Measurements from ENCODE around the gene LSM6. TPM values are rescaled to one million over a fixed set of nuclear protein-coding genes. Genes with fewer than 3 reads are reported as not detected.
A peak's percentile ranks its signal among the peaks of the same experiment; 100 is the strongest.

LSM6 gene
- total RNA-seq (10 to 100 TPM in 8 of 9 donors, 1 to 10 TPM in 1; 9.9 to 18.5 (median 12.1) TPM), polyA plus RNA-seq (10 to 100 TPM; 10.7 to 28.3 TPM)
- long read RNA-seq, donor 1, transcript LSM6-201 (4 exons, 2,259 nt), result major isoform, 6 of 7 reads
- long read RNA-seq, donor 1, partial matches to known transcripts, result 0 of 7 reads
- long read RNA-seq, donor 1, other reads (novel, unspliced or antisense), result 0 of 7 reads
- long read RNA-seq, donor 2, transcript LSM6-202 (4 exons, 1,352 nt), result major isoform, 5 of 15 reads
- long read RNA-seq, donor 2, transcript LSM6-201 (4 exons, 2,259 nt), result major isoform, 5 of 15 reads
- long read RNA-seq, donor 2, partial matches to known transcripts, result 1 of 15 reads
- long read RNA-seq, donor 2, other reads (novel, unspliced or antisense), result 0 of 15 reads
- long read RNA-seq, donor 3, transcript LSM6-201 (4 exons, 2,259 nt), result major isoform, 7 of 8 reads
- long read RNA-seq, donor 3, partial matches to known transcripts, result 0 of 8 reads
- long read RNA-seq, donor 3, other reads (novel, unspliced or antisense), result 0 of 8 reads

DNA sequence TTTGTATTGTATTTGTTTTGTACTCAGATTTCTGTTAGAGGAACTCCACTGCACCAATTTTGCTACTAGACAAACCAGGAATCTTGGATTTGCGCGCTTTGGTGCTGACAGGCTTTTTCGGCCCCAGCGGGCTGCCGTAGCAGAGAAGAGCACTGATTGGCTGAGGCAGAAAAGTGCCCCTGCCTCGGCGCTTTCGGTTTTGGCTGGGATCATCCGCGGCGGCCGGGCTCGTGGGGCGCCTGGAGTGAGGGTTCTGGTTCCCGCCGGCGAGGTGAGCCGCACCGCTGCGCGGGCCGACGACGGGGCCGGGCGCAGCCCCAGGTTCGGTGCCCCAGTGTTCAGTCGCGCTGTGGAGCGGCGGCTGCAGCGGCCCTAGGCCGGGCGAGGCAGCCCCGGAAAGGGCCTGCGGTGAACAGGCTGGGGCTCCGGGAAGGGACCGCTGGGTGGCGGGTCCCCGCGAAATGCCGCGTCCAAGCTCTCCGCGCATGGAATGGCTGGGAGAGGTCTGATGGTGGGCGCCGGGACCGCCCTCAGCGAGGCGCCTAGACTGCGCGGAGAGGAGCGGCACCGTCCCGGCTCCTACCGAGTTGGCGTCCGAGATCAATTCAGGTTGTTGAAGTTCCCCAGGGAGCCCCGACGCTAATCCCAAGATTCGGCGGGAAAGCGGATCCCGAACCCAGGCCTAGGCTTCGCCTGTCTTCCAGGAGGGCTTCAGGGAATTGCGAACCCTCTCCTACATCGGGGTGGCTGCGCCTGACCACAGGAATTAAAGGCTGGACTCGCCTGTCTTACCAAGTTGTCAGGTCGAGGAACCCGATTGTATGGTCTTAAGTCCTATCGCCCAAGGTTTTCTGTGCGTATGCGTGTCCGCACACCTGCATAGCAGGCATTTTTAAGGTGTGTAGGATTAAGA lies at the start of gene LSM6:
Gene LSM6, plus strand, starts transcription at position 178 of the 913 bp plus-strand sequence. CDS start 7,204 bp downstream, outside the sequence.
- intact Hi-C loops (cut with DNase I), result loop anchor here in 5 of 10 donors (2.0 to 10.0 kb wide), 5 partner anchors 62 to 241 kb away; partner anchors contain the start of gene ZNF827 (in 2 of the 5)
- H3K4me1 ChIP-seq, result peaks cover 0 to 47% (median 39%) of the 10 kb centered on the region in 12 donors

GRCh38 chr4:146132445-146132844 lies 43.1 kb upstream of the LSM6 start:
- Histone ChIP-seq H3K27ac (no peak overlapping the region), H3K36me3 (no peaks in the 10 kb centered on the region), H3K4me3 (no peak overlapping the region), H3K27me3 (no peaks in the 10 kb centered on the region), H3K4me1 (peaks cover 0 to 8% (median 0%) of the 10 kb centered on the region in 12 donors), H3K9me3 (no peaks in the 10 kb centered on the region)
- intact Hi-C loops (cut with DNase I), result no loop called here
- DNase-seq (no peak), ATAC-seq (no peak)
- WGBS, 4 donors, result 90 to 95% (median 91%) methylated on average over 7 of the region's 7 CpGs
- TF ChIP-seq POLR2A (IDR thresholded peaks at IDR 0.05), result no peak
- TF ChIP-seq, protein P1, sequence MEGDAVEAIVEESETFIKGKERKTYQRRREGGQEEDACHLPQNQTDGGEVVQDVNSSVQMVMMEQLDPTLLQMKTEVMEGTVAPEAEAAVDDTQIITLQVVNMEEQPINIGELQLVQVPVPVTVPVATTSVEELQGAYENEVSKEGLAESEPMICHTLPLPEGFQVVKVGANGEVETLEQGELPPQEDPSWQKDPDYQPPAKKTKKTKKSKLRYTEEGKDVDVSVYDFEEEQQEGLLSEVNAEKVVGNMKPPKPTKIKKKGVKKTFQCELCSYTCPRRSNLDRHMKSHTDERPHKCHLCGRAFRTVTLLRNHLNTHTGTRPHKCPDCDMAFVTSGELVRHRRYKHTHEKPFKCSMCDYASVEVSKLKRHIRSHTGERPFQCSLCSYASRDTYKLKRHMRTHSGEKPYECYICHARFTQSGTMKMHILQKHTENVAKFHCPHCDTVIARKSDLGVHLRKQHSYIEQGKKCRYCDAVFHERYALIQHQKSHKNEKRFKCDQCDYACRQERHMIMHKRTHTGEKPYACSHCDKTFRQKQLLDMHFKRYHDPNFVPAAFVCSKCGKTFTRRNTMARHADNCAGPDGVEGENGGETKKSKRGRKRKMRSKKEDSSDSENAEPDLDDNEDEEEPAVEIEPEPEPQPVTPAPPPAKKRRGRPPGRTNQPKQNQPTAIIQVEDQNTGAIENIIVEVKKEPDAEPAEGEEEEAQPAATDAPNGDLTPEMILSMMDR (IDR thresholded peaks at IDR 0.05), result no peak

More for the DNA sequence above, at the start of gene LSM6:
- TF ChIP-seq, protein P1 (IDR thresholded peaks at IDR 0.05), result peak in 6 of 12 donors; percentile 13 to 37 (median 28)
- peak in 1 of 2 donors; percentile 74 for TF ChIP-seq POLR2A (IDR thresholded peaks at IDR 0.05)
- Histone ChIP-seq H3K4me3 (peak within 1 kb of the TSS; percentile 64 to 95 (median 88)), H3K27me3 (no peaks in the 10 kb centered on the region), H3K9me3 (no peaks in the 10 kb centered on the region), H3K36me3 (peaks cover 0 to 4% (median 0%) of the 10 kb centered on the region in 9 donors), H3K27ac (peak within 1 kb of the TSS; percentile 77 to 95 (median 93))
- peak; percentile 91 to 93 (median 92) for DNase-seq
- WGBS, 4 donors, result 0 to 1% (median 1%) methylated on average over 59 to 75 of the region's 75 CpGs
- peak; percentile 95 to 99 (median 98) for ATAC-seq

GRCh38 chr4:146134761-146135445 lies 40.6 kb upstream of the LSM6 start:
- H3K27ac ChIP-seq, result no peak overlapping the region
- TF ChIP-seq POLR2A (IDR thresholded peaks at IDR 0.05), result no peak
- TF ChIP-seq, protein P1 (IDR thresholded peaks at IDR 0.05), result no peak
- H3K36me3 ChIP-seq, result no peaks in the 10 kb centered on the region
- no peak overlapping the region for H3K4me3 ChIP-seq
- peaks cover 0 to under 1% (median 0%) of the 10 kb centered on the region in 9 donors for H3K27me3 ChIP-seq
- WGBS, 4 donors, result 51 to 61% (median 57%) methylated on average over 8 of the region's 8 CpGs
- intact Hi-C loops (cut with DNase I), result no loop called here
- H3K9me3 ChIP-seq, result no peaks in the 10 kb centered on the region
- ATAC-seq (peak in 2 of 4 donors; percentile 37 to 62), DNase-seq (peak in 1 of 5 donors; percentile 13)
- H3K4me1 ChIP-seq, result peaks cover 0 to 8% (median 0%) of the 10 kb centered on the region in 12 donors

Measured in heart left ventricle (tissue), 16 donors.